Suprapubic skin (tissue), 4 donors: ENCODE measurements around the gene TNS1. TPM values are rescaled to one million over a fixed set of nuclear protein-coding genes. Genes with fewer than 3 reads are reported as not detected.

Experiments used
- DNase-seq, 2 donors: peaks; one replicate each; pipeline ENCODE4 v3.0.0-alpha.2; 2019; ENCODE audit warnings: low spot score in 2 of 2
- H3K27ac ChIP-seq: fragments of 200-600 bp; sonication (generic); one replicate; pipeline ENCODE4 v1.5.1; 2019
- H3K27me3 ChIP-seq: fragments of 200-600 bp; sonication (generic); one replicate; pipeline ENCODE4 v1.5.1; 2019
- H3K36me3 ChIP-seq: fragments of 200-600 bp; sonication (generic); one replicate; pipeline ENCODE4 v1.5.1; 2019
- H3K4me1 ChIP-seq: fragments of 200-600 bp; sonication (generic); one replicate; pipeline ENCODE4 v1.5.1; 2019
- H3K4me3 ChIP-seq: fragments of 200-600 bp; sonication (generic); one replicate; pipeline ENCODE4 v1.5.1; 2019; ENCODE audit warnings: mild to moderate bottlenecking
- H3K9me3 ChIP-seq: fragments of 200-600 bp; sonication (generic); one replicate; pipeline ENCODE4 v1.5.1; 2019
- CTCF ChIP-seq, 2 donors: fragments of 200-600 bp in 1 of 2; fragments of 450-650 bp in 1 of 2; sonication (generic) in 1 of 2; IDR thresholded peaks; one replicate each; pipeline ENCODE4 v1.5.1; 2016 to 2019; ENCODE audit warnings: antibody characterized with exemption in 2 of 2, mild to moderate bottlenecking in 1 of 2, moderate library complexity in 1 of 2
- EP300 ChIP-seq: sonication (generic); formaldehyde crosslinking; IDR thresholded peaks from one replicate; pipeline ENCODE4 v1.6.1; 2017; ENCODE audit warnings: antibody characterized with exemption
- POLR2A ChIP-seq, 2 donors: fragments of 450-650 bp; IDR thresholded peaks; one replicate each; pipeline ENCODE4 v1.6.1; 2017; ENCODE audit warnings: antibody characterized with exemption in 2 of 2, mild to moderate bottlenecking in 2 of 2, moderate library complexity in 2 of 2
- POLR2AphosphoS5 ChIP-seq, 3 donors: sonication (generic); formaldehyde crosslinking; IDR thresholded peaks; one replicate each; pipeline ENCODE4 v1.6.1; 2017; ENCODE audit warnings: antibody characterized with exemption in 3 of 3
- WGBS: methylation state at CpG from one replicate; pipeline ENCODE4 v1.1.5; 2018; 5-methylcytosine and 5-hydroxymethylcytosine counted together
- total RNA-seq, 4 donors: library from RNA; depleted of rRNA; stranded (reverse); fragments of >200 nt; gene quantifications; one replicate each; pipeline ENCODE4 v1.1.0, GENCODE V29; 2016

Gene TNS1
- total RNA-seq, 4 donors from 2014 or later, result 64.1 to 145 (median 99.5) TPM

- H3K27ac ChIP-seq, result peak overlapping the region; percentile 80
- H3K4me3 ChIP-seq, result no peak overlapping the region
- H3K27me3 ChIP-seq, result no peaks in the 10 kb centered on the region
- WGBS, result 19% methylated on average over 8 of the region's 9 CpGs
- no peaks in the 10 kb centered on the region for H3K9me3 ChIP-seq
- peak; percentile 65 to 81 (median 74) for TF ChIP-seq POLR2AphosphoS5 (IDR thresholded peaks at IDR 0.05)
- TF ChIP-seq CTCF (IDR thresholded peaks at IDR 0.05), result peak in 1 of 2 donors; percentile 33
- TF ChIP-seq EP300, result peak; percentile 45
- no peak for TF ChIP-seq POLR2A (IDR thresholded peaks at IDR 0.05)
- peaks cover 53% of the 10 kb centered on the region for H3K4me1 ChIP-seq
- peaks cover 36% of the 10 kb centered on the region for H3K36me3 ChIP-seq
- DNase-seq, result peak; percentile 90 to 91
These were observed 165.8 kb downstream of the TNS1 start for GRCh38 chr2:217836901-217837491.

GRCh38 chr2:217835931-217836891 is 166.6 kb downstream of the TNS1 start:
- DNase-seq, result peak in 1 of 2 donors; percentile 89
- 72% methylated on average over 18 of the region's 18 CpGs for WGBS

GRCh38 chr2:217834744-217835513 is 167.9 kb downstream of the TNS1 start:
- WGBS, result 90% methylated on average over 11 of the region's 11 CpGs
- TF ChIP-seq POLR2AphosphoS5 (IDR thresholded peaks at IDR 0.05) (no peak), POLR2A (IDR thresholded peaks at IDR 0.05) (no peak), EP300 (no peak), CTCF (IDR thresholded peaks at IDR 0.05) (no peak)
- Histone ChIP-seq H3K4me3 (no peak overlapping the region), H3K27ac (peak overlapping the region; percentile 80), H3K27me3 (no peaks in the 10 kb centered on the region), H3K36me3 (peaks cover 56% of the 10 kb centered on the region), H3K4me1 (peaks cover 39% of the 10 kb centered on the region), H3K9me3 (no peaks in the 10 kb centered on the region)
- DNase-seq, result no peak

More at GRCh38 chr2:217835931-217836891, 166.6 kb downstream of the TNS1 start:
- no peak for TF ChIP-seq EP300
- peak in 1 of 3 donors; percentile 52 for TF ChIP-seq POLR2AphosphoS5 (IDR thresholded peaks at IDR 0.05)
- no peak for TF ChIP-seq POLR2A (IDR thresholded peaks at IDR 0.05)
- TF ChIP-seq CTCF (IDR thresholded peaks at IDR 0.05), result no peak
- H3K4me3 ChIP-seq, result no peak overlapping the region
- H3K4me1 ChIP-seq, result peaks cover 47% of the 10 kb centered on the region
- peaks cover 44% of the 10 kb centered on the region for H3K36me3 ChIP-seq
- no peaks in the 10 kb centered on the region for H3K9me3 ChIP-seq
- no peaks in the 10 kb centered on the region for H3K27me3 ChIP-seq
- peak overlapping the region; percentile 80 for H3K27ac ChIP-seq

GRCh38 chr2:217834057-217834620 is 168.7 kb downstream of the TNS1 start:
- Histone ChIP-seq H3K4me1 (peaks cover 36% of the 10 kb centered on the region), H3K27ac (peak overlapping the region; percentile 24)

More at GRCh38 chr2:217834057-217834620, 168.7 kb downstream of the TNS1 start:
- Histone ChIP-seq H3K27me3 (no peaks in the 10 kb centered on the region), H3K36me3 (peaks cover 64% of the 10 kb centered on the region), H3K9me3 (no peaks in the 10 kb centered on the region), H3K4me3 (no peak overlapping the region)
- no peak for DNase-seq
- WGBS, result 59% methylated on average over 3 of the region's 3 CpGs
- TF ChIP-seq CTCF (IDR thresholded peaks at IDR 0.05) (no peak), EP300 (peak; percentile 25), POLR2AphosphoS5 (IDR thresholded peaks at IDR 0.05) (no peak)
